ENCODE results near the gene SUFU.
A peak's percentile ranks its signal among the peaks of the same experiment; 100 is the strongest.
"Not testable (repeated sequence)": the region's sequence is repeated elsewhere in the genome, so short reads cannot be mapped to it uniquely, and the experiment has no call there.

SUFU gene

DNA sequence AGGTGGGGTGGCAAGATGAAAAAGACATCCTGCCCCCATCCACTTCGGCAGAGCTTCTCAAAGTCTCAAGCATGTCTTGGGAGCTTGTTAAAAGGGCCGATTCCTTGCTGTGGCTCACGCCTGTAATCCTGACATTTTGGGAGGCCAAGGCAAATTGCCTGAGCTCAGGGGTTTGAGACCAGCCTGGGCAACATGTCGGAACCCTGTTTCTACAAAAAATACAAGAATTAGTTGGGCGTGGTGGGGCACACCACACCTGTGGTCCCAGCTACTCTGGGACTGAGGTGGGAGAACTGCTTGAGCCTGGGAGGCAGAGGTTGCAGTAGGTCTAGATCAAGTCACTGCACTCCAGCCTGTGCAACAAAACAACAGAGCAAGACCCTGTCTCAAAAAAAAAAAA, 155.0 kb downstream of the SUFU start:
- POLR2A ChIA-PET (ENCODE audit: low non-redundant PET) = interaction anchor here (1.5 kb wide), 1 partner anchor 13 kb away, joined by 3 read pairs; no protein-coding TSS in a partner anchor
- CTCF ChIA-PET = interaction anchor here (0.7 kb wide), 2 partner anchors 12 to 258 kb away, joined by 3 to 4 read pairs; no protein-coding TSS in a partner anchor
- peak overlapping the region; percentile 82 for H3K27ac ChIP-seq
- DNase-seq (ENCODE audit: low spot score) = no peak
- no peak for TF ChIP-seq CTCF (conservative IDR thresholded peaks at IDR 0.05; ENCODE audit: low read depth)

DNA sequence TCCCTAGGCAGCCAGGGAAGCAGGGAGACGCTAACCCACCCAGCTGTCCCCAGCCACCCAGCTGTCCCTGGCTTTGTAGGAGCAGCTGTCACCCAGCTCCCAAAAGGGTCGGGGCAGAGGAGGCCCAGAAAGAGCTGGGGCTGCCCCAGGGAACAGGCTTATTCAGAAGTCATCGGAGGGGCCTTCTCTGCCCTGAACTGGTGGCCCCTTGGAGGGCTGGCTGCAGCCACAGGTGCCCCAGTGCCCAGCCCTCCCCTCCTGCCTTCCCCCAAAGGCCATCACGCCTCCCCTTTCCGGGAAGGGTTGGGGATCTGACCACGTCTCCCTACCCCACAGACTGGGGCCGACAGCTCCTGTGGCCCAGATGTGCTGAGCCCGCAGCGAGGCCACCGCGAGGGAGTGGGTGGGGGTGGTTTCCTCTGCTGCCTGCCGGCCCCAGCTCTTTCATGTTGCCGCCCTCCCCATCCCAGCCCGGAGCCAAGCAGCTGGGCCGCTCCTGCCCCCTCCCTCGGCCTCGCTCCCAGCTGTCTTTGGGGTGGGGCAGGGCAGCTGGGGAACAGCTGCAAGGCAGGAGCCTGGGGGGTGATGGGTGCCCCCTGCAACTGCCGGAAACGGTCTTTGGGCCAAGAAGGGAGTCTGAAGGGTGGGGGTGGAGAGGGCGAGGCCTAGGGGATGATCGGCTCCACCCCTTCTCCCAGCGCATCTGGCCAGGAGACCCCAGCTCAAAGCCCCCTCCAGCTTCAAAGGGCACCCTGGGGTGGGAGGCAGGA, 157.3 kb downstream of the SUFU start:
- CTCF ChIA-PET = interaction anchor here (1.0 to 1.5 kb wide), 2 partner anchors 16 to 17 kb away, joined by 3 to 6 read pairs; no protein-coding TSS in a partner anchor
- DNase-seq (ENCODE audit: low spot score) = no peak
- peak overlapping the region; percentile 82 for H3K27ac ChIP-seq
- POLR2A ChIA-PET (ENCODE audit: low non-redundant PET) = no interaction called here
- no peak for TF ChIP-seq CTCF (conservative IDR thresholded peaks at IDR 0.05; ENCODE audit: low read depth)

DNA sequence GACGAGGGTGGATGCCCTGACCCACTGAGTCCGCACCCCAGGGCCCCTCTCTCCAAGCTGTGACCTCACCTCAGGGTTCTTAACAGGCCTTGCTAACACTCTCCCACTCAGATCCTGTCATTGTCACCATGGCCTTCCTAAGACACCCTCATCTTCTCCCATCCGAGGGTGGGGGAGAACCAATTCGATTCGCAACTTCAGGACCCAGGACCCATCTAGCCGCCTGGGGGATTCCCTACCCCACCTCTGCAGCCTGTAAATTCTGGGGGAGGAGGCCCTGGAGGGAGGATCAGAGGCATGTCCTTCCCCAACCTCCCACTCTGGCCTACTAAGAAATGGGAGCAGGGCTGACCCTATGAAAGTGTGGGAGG, 157.9 kb downstream of the SUFU start:
- no peak for DNase-seq (ENCODE audit: low spot score)
- H3K27ac ChIP-seq = peak overlapping the region; percentile 82
- ChIA-PET CTCF (interaction anchor here (1.5 kb wide), 1 partner anchor 17 kb away, joined by 6 read pairs; no protein-coding TSS in a partner anchor), POLR2A (ENCODE audit: low non-redundant PET) (no interaction called here)
- TF ChIP-seq CTCF (conservative IDR thresholded peaks at IDR 0.05; ENCODE audit: low read depth) = no peak

- peak overlapping the region; percentile 59 for H3K27ac ChIP-seq
- POLR2A ChIA-PET (ENCODE audit: low non-redundant PET) = no interaction called here
- TF ChIP-seq CTCF (conservative IDR thresholded peaks at IDR 0.05; ENCODE audit: low read depth) = no peak
- CTCF ChIA-PET = interaction anchor here (0.6 to 1.1 kb wide), 2 partner anchors 13 to 43 kb away, joined by 3 to 4 read pairs; no protein-coding TSS in a partner anchor
- no peak for DNase-seq (ENCODE audit: low spot score)
These were observed 162.2 kb downstream of the SUFU start for GRCh38 chr10:102665904-102666509.

DNA sequence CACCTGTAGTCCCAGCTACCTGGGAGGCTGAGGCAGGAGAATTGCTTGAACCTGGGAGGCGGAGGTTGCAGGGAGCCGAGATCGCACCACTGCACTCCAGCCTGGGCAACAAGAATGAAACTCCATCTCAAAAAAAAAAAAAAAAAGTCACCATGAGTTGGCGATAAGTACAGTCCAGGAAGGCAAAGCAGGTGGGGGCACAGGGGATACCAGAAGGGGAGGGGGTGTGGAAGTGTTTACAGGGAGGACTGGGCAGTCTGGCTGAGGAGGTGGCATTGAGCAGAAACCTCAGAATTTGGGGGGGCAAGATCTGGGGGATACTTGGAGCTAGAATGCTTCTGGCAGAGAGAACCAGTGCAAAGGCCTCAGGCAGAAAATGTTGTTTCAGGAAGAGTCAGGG, 163.6 kb downstream of the SUFU start:
- CTCF ChIA-PET = interaction anchor here (0.9 kb wide), 2 partner anchors 12 to 83 kb away, joined by 3 read pairs; no protein-coding TSS in a partner anchor
- DNase-seq (ENCODE audit: low spot score); POLR2A ChIA-PET (ENCODE audit: low non-redundant PET): not testable (repeated sequence)
- H3K27ac ChIP-seq = peak overlapping the region; percentile 84

GRCh38 chr10:102668326-102669107, 164.7 kb downstream of the SUFU start:
- no peak for DNase-seq (ENCODE audit: low spot score)
- CTCF ChIA-PET = interaction anchor here (0.9 to 2.0 kb wide), 2 partner anchors 10 to 84 kb away, joined by 3 to 12 read pairs; no protein-coding TSS in a partner anchor
- POLR2A ChIA-PET (ENCODE audit: low non-redundant PET) = no interaction called here
- no peak for TF ChIP-seq CTCF (conservative IDR thresholded peaks at IDR 0.05; ENCODE audit: low read depth)
- H3K27ac ChIP-seq = peak overlapping the region; percentile 84
